MV-4-11 (cell line): ENCODE results near the gene POFUT2.

Experiments used
- DNase-seq: peaks from one replicate; lab custom pipeline; 2025; lab: John Stamatoyannopoulos, UW

Gene POFUT2

DNA sequence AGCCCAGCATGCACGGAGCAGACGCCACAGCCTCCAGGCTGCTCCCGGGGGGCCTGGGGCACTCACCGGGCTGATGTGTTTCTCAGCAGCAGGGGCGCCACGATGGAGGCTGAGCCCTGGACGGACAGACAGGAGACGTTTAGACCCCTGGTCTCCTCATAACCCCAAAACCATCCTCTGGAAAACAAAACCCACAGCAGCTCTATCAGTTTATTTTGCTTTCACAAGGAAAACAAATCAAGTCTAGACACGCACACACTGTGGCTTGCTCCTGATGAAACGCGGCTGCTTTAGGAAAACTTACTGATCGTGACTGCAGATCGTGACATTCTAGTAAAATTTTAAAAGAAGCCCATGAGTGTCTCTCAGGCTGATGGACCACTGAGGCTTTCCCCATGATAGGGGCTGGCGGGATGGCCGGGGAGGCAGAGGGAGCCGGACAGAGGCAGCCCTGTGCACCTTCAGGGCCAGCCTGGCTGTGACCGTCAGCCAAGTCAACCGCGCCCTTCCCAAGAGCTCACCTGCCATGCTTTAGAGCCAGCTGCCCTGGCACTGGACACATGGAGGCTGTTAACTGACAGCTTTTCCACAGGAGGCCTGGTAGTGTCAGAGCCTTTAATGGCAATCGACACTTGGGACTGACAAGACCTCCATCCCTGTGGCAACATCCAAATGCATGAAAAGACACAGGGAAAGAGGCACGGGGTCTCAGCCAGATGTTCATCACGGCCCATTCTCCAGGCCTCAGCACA lies 5.2 kb downstream of the POFUT2 start:
- DNase-seq = no peak

DNA sequence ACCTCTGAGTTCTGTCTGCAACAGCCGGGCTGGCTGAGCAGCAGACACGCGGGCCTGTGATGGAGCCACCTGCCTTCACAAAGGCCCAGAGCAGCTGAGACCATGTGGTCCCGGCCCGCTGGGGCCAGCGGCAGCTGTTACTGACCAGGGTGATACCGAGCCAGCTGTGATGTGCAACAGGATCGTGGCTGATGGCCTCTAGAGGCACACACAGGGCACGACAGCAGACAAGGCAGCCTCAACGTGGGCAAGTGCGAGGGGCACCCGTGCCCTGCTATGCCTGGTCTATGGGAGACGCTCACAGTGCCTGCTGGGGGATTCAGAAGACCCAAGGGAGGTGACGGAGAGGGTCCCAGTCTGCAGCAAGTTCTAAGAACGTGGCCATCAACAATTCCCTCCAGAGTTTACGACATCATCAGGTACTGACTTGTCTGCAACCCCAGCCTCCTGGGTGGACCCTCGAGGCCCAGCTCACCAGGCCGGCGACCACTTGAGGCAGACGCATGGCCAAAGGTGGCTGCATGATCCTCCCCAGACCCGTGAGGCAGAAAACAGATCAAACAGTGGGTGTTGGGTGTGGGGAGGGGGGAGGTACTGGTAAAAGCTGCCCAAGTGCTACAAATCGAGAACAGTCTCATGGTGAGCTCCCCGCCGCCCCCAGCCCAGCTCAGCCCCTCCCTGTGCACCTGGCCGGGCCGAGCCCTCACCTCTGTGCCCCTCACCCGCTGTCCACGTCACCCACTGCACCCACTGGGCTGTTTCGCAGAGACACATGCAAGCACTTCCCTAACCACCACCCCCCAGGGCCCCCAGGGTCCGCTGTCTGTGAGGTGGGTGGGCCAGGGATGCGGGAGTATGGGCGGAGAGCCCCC lies 6.0 kb downstream of the POFUT2 start:
- DNase-seq = no peak

DNA sequence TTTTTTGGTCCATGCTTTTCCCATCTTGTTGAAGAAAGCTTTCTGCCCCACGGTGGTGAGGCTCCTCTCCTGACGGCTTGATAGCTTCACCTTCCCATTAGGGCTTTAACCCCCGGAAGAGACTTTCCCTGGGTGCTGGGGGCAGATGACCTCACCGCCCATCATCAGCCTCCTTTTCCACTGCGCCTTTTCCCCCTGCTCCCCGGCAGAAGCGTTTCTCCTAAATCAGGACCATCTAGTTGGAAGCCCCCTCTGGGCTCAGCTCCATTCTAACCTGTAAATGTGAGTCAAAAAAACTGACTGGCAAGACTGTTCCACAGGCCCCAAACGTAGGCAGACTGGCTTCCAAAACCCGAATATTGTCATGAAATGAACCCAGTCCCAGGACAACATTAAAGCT lies 6.7 kb downstream of the POFUT2 start:
- DNase-seq = no peak

DNA sequence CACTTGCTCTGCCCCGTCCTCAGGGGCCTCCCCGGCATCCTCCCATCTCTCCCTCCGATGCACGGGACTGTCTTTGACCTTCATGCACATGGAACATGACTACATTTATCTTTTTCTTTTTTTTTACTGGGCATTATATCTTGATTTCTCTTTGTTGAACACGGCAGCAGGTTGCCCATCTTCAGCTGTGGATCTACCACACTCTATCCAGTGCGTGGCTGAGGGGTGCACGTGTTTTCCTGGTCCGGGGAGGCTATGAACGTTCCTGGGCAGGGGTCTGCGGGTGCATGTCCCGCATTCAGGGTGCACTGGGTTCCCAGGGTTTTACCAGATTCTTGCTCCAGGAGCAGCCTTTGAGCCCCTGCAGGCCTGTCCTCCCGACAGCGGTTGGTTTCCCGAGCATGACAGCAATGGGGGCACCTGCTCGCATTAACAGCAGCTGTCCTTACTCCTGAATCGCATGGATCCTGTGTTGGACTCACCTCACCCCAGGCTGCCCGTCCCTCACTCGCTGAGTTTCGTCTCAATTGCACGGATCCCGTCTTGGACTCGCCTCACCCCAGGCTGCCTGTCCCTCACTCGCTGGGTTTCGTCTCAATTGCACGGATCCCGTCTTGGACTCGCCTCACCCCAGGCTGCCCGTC lies 7.4 kb downstream of the POFUT2 start:
- DNase-seq = no peak

DNA sequence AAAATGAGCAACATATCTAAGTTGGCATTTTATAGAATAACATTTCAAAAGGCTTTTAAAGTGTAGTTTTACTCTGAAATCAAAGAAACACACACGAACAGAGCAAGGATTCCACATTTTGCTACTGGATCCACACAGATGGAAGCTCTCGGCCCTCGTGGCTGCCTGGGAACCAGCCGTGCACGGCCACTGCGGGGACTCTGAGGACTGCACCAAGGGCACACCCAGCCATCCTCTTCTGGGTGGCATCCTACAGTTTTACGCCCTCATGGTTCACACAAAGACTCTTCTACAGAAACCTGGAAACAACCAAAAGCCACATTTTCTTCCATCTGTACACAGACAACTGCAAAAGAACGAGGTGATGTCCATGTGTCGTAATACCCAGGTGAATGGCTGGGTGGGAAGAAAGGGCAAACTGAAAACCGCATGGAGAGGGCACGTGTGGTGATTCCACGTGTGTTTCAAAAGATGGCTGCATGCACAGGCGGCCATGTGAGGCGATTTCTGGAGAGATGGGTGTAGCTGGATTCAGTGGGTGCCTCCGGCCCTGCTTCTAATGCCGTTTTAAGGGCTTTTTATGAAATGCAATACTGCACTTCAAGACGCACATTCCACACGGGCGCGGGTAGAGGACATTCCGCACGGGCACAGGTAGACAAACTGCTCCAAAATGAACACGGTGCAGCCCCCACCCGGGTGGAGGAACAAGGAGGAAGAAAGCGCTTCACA lies 8.1 kb downstream of the POFUT2 start:
- DNase-seq = no peak

DNA sequence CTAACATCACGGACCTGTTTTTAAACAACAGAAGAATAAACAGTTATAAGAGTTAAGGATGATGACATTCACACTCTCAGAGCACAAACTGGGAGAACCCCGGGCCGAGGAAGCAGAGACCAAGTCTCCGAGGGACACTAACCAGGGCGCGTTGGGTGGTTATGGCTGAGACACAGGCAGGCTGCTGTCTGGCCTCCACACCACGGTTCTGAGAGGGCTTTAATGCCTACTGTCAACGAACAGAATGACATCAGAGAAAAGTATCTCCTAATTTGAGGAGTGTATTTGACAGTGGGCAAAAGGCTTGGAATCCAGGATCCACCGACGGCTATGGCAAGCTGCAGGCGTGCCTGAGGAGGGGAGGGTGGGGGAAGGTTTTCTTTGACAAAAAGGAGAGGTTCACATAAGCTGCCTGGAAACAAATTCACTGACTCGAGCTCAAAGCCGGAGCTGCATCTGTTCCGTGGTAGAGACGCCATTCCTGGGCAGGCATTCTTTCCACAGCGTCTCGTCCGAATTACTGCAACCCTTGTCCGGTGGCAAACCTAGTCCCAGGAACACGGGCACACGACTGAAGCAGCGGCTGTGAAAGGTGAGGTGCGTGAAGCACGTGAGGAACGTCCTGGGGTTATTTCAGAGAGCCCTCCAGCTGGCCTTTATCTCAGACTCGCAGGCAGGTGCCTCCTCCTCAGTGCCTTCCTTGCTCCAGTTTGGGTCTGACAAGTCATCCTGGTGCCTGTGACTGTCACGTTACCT lies 9.4 kb downstream of the POFUT2 start:
- DNase-seq = no peak

DNA sequence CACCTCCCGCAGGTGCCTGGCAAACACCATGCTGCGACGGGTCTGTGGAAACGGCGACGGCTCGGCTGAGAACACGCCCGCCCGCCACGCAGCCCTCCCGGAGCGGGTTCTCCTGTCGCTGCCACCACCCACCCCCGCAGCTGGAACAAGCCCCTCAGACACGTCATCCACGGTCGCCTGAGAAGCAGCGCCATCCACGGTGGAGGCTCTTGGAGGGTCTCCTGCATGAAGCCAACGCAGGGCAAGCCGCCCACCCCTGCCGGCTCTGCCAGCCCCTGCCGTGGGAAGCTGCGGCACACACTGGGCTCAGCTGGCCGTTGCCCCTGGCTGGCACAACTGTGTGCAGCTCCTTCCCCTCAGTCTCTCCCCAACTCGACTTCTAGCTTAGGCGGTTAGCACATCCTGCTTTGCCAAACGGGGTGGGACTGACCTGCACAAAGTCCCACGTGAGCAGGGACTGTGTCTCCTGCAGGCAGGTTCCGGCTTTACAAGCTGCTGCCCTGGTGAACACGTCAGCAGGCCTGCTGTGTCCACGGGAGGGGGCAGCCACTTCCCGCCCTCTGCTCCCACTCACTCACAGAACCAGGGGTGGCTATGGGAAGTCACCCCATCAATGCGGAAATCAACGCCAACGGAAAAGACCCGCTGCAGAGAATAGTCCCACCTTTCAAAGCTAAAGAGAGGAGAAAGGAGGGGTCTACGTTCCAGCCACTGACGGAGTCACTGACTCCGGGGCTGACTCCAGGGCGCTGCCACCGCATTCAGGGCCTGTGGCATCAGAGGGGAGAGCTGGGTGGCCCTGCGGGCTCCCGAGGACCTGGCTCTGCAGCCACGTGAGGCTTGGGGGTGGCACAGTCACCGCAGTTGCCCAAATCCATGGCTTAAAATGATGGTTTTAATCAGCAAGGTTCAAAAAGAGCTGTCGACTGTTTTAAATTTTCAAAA lies 10.3 kb downstream of the POFUT2 start:
- DNase-seq = no peak

DNA sequence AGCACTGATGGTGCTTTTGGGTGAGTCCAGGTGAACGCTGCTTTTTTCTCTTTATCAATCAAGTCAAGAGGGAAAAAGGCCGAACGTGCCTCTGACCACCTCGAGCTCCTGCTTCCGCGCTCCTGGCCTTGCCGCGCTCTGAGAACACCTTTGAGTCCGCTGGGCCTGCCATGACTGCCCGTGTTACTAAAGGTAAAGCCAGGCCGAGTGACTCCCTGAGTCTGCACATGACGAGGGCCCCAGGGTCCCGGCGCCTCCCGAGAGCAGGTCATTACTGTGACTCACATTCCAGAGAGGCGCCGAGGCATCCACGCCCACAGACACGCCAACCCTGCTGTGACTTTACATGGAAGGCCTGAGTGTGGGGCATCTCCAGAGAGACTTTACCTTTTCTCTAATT lies 11.1 kb downstream of the POFUT2 start:
- DNase-seq = no peak

DNA sequence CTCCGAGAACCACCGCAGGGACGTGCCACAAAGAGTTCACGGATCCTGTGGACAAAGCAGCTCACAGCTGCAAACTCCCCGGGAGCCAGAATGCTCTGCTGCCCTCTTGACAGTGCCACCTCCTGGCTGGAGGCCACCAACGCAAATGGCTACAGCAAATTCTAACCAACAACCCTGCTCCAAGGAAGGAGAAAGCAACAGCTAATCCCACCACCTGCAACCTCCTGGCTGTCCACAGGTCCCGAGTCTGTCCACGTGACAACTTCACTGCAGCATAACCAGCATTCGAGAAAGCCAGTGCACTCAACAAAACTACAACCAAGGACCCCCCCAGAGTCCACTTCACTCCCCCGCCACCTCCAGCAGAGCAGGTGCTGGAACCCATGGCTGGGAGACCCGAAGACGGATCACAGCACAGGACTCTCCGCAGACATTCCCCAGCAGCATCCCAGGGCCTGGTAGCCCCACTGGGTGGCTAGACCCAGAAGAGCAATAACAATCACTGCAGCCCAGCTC lies 17.3 kb downstream of the POFUT2 start:
- no peak for DNase-seq

DNA sequence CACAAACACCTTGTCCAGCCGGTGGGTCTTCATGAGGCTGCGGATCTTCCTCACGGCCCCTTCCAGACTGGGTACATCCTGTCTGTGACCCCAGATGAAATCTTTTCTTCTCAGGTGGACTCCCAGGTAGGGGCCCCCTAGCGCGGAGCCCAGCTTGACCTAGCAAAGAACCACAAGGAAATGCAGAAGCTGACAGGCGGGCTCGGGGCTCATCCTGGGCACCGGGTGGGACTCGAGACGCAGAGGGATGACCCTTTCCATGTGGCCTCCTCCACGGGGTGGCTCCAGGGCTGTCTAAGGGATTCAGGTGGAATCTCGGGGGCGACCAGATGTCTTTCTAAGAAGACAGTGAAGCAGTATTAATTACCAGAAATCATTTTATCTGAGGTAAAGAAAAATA lies 17.8 kb downstream of the POFUT2 start:
- no peak for DNase-seq

DNA sequence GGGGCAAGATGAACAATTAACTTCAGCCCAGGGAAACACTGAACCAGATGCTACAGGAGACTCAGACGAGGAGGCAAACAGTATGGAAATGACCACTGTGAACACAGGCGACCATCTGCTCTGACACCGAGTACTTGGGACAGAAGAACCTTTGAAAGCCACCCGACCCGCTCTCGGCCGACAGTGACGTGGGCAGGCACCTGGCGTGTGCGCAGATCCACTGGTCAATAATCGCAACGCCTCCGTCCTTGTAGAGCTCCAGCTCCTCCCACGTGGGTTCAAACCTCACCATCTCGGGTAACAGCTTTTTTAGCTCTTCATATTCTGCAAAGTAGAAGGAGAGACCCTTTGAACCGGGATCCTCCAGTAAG lies 20.3 kb downstream of the POFUT2 start:
- DNase-seq = no peak

DNA sequence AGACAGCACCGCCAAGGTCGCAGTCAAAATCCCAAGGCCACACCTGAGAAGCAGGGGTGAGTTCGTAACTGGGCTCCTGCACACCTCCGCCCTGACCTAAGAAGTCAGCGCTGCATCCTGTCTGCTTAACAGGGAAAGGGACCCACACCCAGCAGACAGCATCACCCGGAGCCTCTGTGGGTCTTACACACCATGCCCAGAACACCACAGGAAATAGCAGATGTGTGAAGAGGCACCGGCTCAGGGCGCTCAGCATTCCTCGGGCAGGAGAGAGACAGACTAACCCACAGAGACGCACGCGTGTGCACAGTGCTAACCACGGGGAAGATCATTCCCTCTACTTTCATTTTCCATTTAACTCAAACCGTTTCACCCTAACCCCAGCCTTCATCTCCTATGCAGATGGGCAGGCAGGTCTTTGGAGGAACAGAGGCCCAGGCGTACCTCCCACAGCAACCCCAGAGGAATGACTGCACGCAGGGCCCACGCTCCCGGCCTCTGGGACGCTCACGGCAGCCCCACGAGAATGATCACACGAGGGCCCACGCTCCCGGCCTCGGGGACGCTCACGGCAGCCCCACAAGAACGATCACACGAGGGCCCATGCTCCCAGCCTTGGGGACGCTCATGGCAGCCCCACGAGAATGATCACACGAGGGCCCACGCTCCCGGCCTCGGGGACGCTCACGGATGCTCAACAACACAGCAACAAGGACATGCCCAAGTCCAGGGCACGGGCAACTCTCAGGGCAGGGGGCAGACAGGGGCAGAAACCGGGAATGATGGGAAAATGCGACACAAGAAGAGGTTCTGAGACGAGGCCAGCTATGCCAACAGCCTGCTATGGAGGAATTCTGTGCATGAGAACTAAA lies 20.9 kb downstream of the POFUT2 start:
- DNase-seq = peak; percentile 81

DNA sequence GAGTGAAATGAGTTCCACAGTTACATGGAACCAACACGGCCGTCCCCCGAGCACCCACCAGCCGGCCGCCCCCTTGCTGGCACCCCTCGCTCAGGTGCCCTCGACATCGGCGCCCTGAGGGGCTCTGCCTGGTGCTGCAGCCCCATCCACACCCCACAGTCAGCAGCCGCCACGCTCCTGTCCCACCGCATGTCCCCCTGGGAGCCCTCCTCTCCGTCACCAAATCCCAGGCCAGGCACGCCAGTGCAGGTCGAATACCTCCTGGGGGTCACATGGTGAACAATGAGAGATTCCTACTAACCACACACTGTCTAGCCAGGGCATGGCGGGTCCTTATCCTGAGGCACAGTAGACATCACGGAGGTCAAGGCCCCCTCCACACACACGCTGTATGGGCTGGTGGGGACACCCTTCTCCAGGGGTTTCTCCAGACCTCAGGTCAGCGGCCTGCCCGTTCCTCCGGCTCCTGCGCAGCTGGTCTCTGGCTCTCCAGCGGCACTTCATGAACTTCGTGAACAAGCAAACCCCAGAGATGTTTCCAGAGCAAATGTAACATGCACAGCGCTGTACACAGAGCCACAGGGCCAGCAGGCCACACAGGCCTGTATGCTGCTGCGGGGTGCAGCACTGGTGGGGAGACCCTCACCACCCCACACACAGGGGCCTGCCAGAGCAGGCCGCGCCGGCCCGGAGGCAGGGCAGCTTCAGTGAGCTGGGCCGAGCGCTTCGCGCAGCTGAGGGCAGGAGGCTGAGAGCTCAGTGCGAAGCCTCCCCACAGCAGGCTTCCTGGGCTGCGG lies 21.8 kb downstream of the POFUT2 start:
- no peak for DNase-seq

DNA sequence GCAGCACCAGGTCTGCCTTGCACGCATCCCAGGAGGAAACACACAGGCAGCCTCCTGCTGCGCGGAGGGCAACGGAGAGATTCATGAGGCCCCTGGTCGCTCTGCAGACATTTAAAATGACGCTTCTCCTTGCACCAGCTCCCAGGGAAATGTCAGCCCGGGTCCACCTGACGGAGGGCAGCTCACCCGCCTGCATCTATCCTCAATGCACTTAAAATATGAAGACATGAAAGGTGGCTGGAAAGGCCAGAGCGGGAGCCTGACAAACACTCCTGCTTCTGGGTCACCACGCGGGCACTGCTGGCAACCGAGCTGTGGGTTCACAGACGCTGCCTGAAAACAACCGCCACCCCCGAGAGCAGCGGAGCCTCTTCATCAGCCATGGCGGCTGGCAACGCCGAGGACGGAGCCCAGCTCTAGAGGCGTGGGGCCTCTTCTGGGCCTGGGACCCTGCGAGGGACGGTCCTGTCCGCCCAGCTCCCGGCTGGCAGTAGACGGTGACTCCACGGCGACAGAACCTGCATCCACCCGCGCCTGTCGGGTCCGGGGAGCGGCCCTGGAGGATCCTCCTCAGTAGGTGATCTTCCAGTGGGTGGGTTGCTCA lies 22.7 kb downstream of the POFUT2 start:
- DNase-seq = no peak

DNA sequence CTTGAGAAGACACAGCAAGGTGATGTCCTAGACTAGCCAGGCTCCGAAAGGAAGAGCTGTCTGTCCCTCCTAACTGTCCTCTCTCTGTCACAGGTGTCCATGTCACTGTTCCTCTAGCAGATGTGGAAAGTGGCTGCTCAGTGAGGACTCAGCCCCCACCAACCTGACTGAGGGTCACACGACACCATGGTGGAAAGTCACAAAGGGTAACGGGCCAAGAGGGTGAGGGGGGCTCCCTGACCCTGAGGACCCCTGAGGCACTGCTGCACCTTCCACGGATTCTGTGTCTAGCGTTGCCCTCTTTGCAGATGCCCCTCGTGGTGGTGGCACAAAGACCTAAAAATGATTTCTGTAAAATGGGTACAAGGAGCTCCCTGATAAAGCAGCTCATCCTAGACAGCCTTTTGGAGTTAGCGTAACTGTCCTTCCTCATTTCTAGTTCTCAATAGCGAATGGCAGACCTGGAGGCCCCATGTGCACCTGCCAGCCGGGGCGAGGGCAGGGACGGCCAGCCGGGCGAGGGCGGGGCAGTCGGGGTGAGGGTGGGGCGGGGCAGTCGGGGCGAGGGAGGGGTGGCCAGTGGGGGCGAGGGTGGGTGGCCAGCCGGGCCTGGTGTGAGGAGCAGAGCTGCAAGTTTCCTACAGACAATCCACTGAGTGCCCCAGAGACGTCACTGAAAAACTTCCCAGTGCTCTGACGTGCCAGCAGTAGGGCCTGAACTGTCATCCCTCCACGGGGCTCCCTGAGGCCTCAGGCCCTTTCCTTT lies 23.4 kb downstream of the POFUT2 start:
- DNase-seq = no peak

DNA sequence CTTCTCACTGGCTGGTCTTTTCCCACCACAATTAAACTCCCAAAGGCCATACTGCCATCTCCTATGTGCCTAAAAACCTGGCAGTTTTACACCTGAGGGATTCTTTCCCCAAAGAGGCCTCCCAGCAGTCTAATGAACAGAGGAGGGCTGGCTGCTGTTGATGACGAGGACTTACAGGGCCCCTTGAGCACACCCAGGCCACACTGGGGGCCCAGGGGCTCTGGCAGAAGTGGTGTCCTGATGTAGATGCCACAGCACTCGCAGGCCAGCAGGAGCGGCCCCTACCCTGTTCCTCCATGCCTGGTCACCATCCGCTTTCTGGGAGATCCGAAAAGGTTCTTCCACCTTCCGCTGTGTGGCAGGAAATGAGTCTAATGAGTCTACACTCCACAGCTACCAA lies 24.2 kb downstream of the POFUT2 start:
- DNase-seq = no peak

DNA sequence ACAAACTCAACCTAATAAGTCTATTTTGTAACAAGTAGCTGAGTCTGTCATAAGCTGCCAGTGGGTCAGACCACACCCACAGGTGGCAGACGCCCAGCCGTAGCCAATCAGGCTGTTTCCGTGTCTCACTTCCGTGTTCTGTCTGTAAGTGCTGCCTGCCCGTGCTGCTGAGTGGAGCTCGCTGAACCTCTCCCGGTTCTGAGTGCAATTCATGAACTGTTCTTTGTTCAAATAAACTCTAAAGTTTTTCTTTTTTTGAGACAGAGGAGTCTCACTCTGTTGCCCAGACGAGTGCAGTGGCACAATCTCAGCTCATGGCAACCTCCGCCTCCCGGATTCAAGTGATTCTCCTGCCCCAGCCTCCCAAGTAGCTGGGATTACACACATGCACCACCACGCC lies 25.1 kb downstream of the POFUT2 start:
- no peak for DNase-seq
